ENCODE results near the gene COA8. TPM values are rescaled to one million over a fixed set of nuclear protein-coding genes. Genes with fewer than 3 reads are reported as not detected.

The COA8 gene
- polyA plus RNA-seq, 3 donors: 13.2 to 58.1 (median 52.3) TPM

GRCh38 chr14:103627073-103628025 is 64.6 kb downstream of the COA8 start:
- Mint-ChIP-seq H3K9me3 (no peaks in the 10 kb centered on the region), H3K27me3 (ENCODE audit: low read depth in 3 of 3) (peaks cover 14 to 34% (median 15%) of the 10 kb centered on the region in 3 donors), H3K27ac (peak overlapping the region; percentile 26 to 97 (median 93)), H3K4me3 (peak overlapping the region; percentile 85 to 88), H3K36me3 (peaks cover 4 to 7% of the 10 kb centered on the region in 2 donors), H3K4me1 (peaks cover 36% of the 10 kb centered on the region)
- peaks cover 33% of the 10 kb centered on the region for H3K79me2 ChIP-seq (ENCODE audit: insufficient read depth, low read length)
- no peaks in the 10 kb centered on the region for H3K36me3 ChIP-seq (replicated peaks in 1 of 2; ENCODE audit: control insufficient read depth in 1 of 2, insufficient read depth in 2 of 2, low read length in 2 of 2)
- WGBS (ENCODE audit: insufficient coverage): 85% methylated on average over 11 of the region's 16 CpGs
- peak overlapping the region; percentile 89 for H2AFZ ChIP-seq (ENCODE audit: insufficient read depth, low read depth, low read length, poor library complexity, severe bottlenecking)
- no peaks in the 10 kb centered on the region for H3K9me3 ChIP-seq (replicated peaks in 1 of 2; ENCODE audit: control insufficient read depth in 1 of 2, insufficient read depth in 1 of 2, low read length in 2 of 2)
- H3K9ac ChIP-seq (ENCODE audit: insufficient read depth, low read length, poor library complexity, severe bottlenecking): peak overlapping the region; percentile 95
- intact Hi-C loops (cut with micrococcal nuclease): loop anchor here (2.0 to 5.0 kb wide), 3 partner anchors 65 to 90 kb away; partner anchors contain the start of genes BAG5 (in 2 of the 2), COA8 (in 2 of the 2), XRCC3 (in 1 of the 2) and ZFYVE21 (in 1 of the 2)
- DNase-seq: no peak
- H3K4me1 ChIP-seq (ENCODE audit: control insufficient read depth in 1 of 2, insufficient read depth in 2 of 2, low read length in 2 of 2): peaks cover 32 to 46% of the 10 kb centered on the region in 2 donors
- peak overlapping the region; percentile 98 for H3K4me2 ChIP-seq (replicated peaks; ENCODE audit: extremely low read depth, low read length, poor library complexity, severe bottlenecking)
- peak overlapping the region in 1 of 3 experiments; percentile 91 for H3K4me3 ChIP-seq (replicated peaks in 1 of 3; ENCODE audit: low read depth in 2 of 3, low read length in 3 of 3)
- H4K20me1 ChIP-seq (ENCODE audit: insufficient read depth, low read length): peaks cover 24% of the 10 kb centered on the region
- peaks cover 0 to 23% of the 10 kb centered on the region in 2 donors for H3K27me3 ChIP-seq (ENCODE audit: control insufficient read depth in 2 of 2, insufficient read depth in 2 of 2, low read length in 2 of 2)
- H3K27ac ChIP-seq (ENCODE audit: low read depth in 1 of 2, low read length in 2 of 2): peak overlapping the region; percentile 81 to 96
- no peak for TF ChIP-seq CTCF (IDR thresholded peaks at IDR 0.05)

GRCh38 chr14:103628221-103628683 is 65.5 kb downstream of the COA8 start:
- Mint-ChIP-seq H3K4me3 (peak overlapping the region; percentile 85 to 88), H3K4me1 (peaks cover 41% of the 10 kb centered on the region), H3K27ac (peak overlapping the region; percentile 91 to 97 (median 93)), H3K9me3 (no peaks in the 10 kb centered on the region), H3K27me3 (ENCODE audit: low read depth in 3 of 3) (peaks cover 10 to 30% (median 14%) of the 10 kb centered on the region in 3 donors), H3K36me3 (peaks cover 4 to 16% of the 10 kb centered on the region in 2 donors)
- WGBS (ENCODE audit: insufficient coverage): 2% methylated on average over 24 of the region's 31 CpGs
- Histone ChIP-seq H4K20me1 (ENCODE audit: insufficient read depth, low read length) (peaks cover 33% of the 10 kb centered on the region), H3K79me2 (ENCODE audit: insufficient read depth, low read length) (peaks cover 42% of the 10 kb centered on the region), H3K4me3 (replicated peaks in 1 of 3; ENCODE audit: low read depth in 2 of 3, low read length in 3 of 3) (peak overlapping the region; percentile 62 to 91 (median 86)), H3K36me3 (replicated peaks in 1 of 2; ENCODE audit: control insufficient read depth in 1 of 2, insufficient read depth in 2 of 2, low read length in 2 of 2) (no peaks in the 10 kb centered on the region), H3K9ac (ENCODE audit: insufficient read depth, low read length, poor library complexity, severe bottlenecking) (peak overlapping the region; percentile 95), H2AFZ (ENCODE audit: insufficient read depth, low read depth, low read length, poor library complexity, severe bottlenecking) (peak overlapping the region; percentile 89), H3K9me3 (replicated peaks in 1 of 2; ENCODE audit: control insufficient read depth in 1 of 2, insufficient read depth in 1 of 2, low read length in 2 of 2) (no peaks in the 10 kb centered on the region), H3K4me2 (replicated peaks; ENCODE audit: extremely low read depth, low read length, poor library complexity, severe bottlenecking) (peak overlapping the region; percentile 98), H3K4me1 (ENCODE audit: control insufficient read depth in 1 of 2, insufficient read depth in 2 of 2, low read length in 2 of 2) (peaks cover 32 to 46% of the 10 kb centered on the region in 2 donors), H3K27me3 (ENCODE audit: control insufficient read depth in 2 of 2, insufficient read depth in 2 of 2, low read length in 2 of 2) (peaks cover 0 to 20% of the 10 kb centered on the region in 2 donors), H3K27ac (ENCODE audit: low read depth in 1 of 2, low read length in 2 of 2) (peak overlapping the region; percentile 81 to 96)
- DNase-seq: peak; percentile 79 to 90 (median 80)
- no peak for TF ChIP-seq CTCF (IDR thresholded peaks at IDR 0.05)
- intact Hi-C loops (cut with micrococcal nuclease): loop anchor here (2.0 to 5.0 kb wide), 3 partner anchors 65 to 89 kb away; partner anchors contain the start of genes BAG5 (in 2 of the 2), COA8 (in 2 of the 2), XRCC3 (in 1 of the 2) and ZFYVE21 (in 1 of the 2)
